ENCODE measurements around the gene CCDC85B. TPM values are rescaled to one million over a fixed set of nuclear protein-coding genes. Genes with fewer than 3 reads are reported as not detected.

Gene CCDC85B
- total RNA-seq, 1 donor from 2014 or later, result 26.6 TPM

DNA sequence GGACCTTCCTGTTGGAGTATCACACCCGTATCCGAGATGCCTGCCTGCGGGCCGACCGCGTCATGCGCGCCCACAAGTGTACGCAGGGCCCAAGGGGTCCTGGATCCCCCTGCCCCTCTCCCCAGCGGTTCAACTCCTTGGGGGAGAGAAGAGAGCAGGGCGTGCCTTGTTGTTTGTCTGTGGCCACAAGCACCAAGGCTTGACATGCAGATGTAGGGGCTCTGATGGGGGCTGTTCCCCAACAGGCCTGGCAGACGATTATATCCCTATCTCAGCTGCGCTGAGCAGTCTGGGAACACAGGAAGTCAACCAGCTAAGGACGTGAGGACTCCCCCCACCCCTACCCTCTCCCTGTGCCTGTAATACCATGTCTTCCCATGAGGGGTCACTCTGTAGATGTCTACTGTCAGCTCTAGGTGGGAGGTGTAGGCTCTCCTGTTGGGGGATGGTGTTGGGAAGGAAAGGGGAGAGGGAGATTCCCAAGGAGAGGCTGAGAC lies 39.3 kb upstream of the CCDC85B start:
- no peak for DNase-seq (ENCODE audit: low spot score)
- Mint-ChIP-seq H3K4me1 (ENCODE audit: low read depth) (peaks cover 24% of the 10 kb centered on the region), H3K27me3 (ENCODE audit: low read depth) (no peaks in the 10 kb centered on the region), H3K9me3 (ENCODE audit: low read depth) (peaks cover 3% of the 10 kb centered on the region), H3K27ac (ENCODE audit: unreplicated experiment) (peak overlapping the region; percentile 8), H3K36me3 (ENCODE audit: low read depth) (peaks cover 35% of the 10 kb centered on the region), H3K4me3 (ENCODE audit: unreplicated experiment) (no peak overlapping the region)
- TF ChIP-seq, protein P1, sequence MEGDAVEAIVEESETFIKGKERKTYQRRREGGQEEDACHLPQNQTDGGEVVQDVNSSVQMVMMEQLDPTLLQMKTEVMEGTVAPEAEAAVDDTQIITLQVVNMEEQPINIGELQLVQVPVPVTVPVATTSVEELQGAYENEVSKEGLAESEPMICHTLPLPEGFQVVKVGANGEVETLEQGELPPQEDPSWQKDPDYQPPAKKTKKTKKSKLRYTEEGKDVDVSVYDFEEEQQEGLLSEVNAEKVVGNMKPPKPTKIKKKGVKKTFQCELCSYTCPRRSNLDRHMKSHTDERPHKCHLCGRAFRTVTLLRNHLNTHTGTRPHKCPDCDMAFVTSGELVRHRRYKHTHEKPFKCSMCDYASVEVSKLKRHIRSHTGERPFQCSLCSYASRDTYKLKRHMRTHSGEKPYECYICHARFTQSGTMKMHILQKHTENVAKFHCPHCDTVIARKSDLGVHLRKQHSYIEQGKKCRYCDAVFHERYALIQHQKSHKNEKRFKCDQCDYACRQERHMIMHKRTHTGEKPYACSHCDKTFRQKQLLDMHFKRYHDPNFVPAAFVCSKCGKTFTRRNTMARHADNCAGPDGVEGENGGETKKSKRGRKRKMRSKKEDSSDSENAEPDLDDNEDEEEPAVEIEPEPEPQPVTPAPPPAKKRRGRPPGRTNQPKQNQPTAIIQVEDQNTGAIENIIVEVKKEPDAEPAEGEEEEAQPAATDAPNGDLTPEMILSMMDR (IDR thresholded peaks at IDR 0.05), result peak; percentile 75

DNA sequence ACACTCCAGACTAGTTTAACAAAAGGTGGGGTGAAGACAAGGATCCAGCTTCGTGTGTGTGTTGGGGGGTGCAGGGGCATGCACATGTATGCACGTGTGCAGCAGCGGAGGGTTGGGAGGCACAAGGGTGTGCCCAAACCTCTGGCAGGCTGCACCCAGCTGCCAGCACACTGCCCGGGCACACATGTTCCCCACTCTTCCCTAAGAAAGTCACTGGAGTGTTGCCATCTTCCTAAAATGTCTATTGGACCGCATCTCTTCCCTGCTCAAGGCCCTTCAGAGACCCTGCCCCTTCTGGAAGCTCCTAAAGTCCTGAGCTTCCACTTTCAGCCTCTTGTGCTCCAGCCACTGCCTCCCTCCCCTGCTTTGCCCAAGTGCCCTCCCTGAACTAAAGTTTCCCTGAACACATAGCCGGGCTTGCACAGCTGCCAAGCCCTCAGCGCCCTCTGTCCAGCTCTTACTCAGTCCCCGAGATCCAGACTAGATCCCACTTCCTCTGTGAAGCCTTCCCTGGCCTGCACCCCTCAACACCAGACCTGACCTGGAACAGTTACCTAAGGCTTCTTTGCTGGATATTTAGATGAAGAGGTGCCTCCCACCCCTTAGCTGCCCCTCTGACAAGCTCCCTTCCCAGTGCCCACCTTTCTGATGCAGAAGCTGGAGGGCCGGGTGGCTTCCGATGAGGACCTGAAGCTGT lies 38.5 kb upstream of the CCDC85B start:
- no peak overlapping the region for H3K4me3 Mint-ChIP-seq (ENCODE audit: unreplicated experiment)
- H3K9me3 Mint-ChIP-seq (ENCODE audit: low read depth), result peaks cover 3% of the 10 kb centered on the region
- peaks cover 32% of the 10 kb centered on the region for H3K4me1 Mint-ChIP-seq (ENCODE audit: low read depth)
- no peak for DNase-seq (ENCODE audit: low spot score)
- TF ChIP-seq, protein P1 (IDR thresholded peaks at IDR 0.05), result no peak
- H3K36me3 Mint-ChIP-seq (ENCODE audit: low read depth), result peaks cover 43% of the 10 kb centered on the region
- H3K27ac Mint-ChIP-seq (ENCODE audit: unreplicated experiment), result peak overlapping the region; percentile 22
- H3K27me3 Mint-ChIP-seq (ENCODE audit: low read depth), result no peaks in the 10 kb centered on the region

- no peak for DNase-seq (ENCODE audit: low spot score)
These were observed 37.8 kb upstream of the CCDC85B start for GRCh38 chr11:65852508-65853245.

DNA sequence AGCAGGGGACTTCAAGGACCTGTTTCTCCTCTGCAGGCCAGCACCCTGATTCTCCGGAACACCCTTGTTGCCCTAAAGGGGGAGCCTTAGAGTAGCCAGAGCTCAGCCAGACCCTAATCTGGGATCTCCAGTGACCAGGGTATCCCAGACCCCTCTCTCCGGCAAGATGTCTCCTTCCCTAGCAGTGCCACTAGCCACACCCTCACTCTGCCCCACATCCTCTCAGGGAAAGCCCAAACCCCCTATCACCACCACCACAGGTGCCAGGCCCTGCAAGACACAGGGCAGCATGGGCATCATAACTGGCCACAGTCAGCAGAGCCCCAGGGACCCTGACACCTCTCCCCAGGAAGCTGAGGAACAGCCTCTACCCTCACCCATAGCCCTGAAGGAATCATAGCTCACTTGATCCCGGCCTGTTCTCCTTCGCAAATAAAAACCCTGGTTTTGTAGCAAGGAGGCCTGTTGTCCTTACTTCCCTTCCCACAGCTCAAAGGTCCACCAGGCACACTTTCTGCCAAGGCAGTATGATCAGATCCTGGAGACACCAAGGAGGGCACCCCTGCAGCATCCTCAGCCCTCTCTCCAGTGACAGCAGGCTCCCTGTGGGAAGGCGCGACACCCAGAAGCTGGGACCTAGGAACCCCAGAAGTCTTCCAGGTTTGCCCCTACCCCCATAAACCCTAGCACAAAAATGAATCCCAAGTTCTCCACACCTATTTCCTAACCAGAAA lies 37.1 kb upstream of the CCDC85B start:
- no peak for DNase-seq (ENCODE audit: low spot score)
- Mint-ChIP-seq H3K9me3 (ENCODE audit: low read depth) (peaks cover 3% of the 10 kb centered on the region), H3K36me3 (ENCODE audit: low read depth) (peaks cover 43% of the 10 kb centered on the region), H3K4me1 (ENCODE audit: low read depth) (peaks cover 34% of the 10 kb centered on the region), H3K27ac (ENCODE audit: unreplicated experiment) (peak overlapping the region; percentile 12), H3K27me3 (ENCODE audit: low read depth) (no peaks in the 10 kb centered on the region), H3K4me3 (ENCODE audit: unreplicated experiment) (no peak overlapping the region)
- TF ChIP-seq, protein P1 (IDR thresholded peaks at IDR 0.05), result peak; percentile 11

More at GRCh38 chr11:65852508-65853245, 37.8 kb upstream of the CCDC85B start:
- Mint-ChIP-seq H3K36me3 (ENCODE audit: low read depth) (peaks cover 43% of the 10 kb centered on the region), H3K27me3 (ENCODE audit: low read depth) (no peaks in the 10 kb centered on the region), H3K4me3 (ENCODE audit: unreplicated experiment) (no peak overlapping the region), H3K27ac (ENCODE audit: unreplicated experiment) (no peak overlapping the region), H3K9me3 (ENCODE audit: low read depth) (peaks cover 3% of the 10 kb centered on the region), H3K4me1 (ENCODE audit: low read depth) (peaks cover 32% of the 10 kb centered on the region)
- TF ChIP-seq, protein P1 (IDR thresholded peaks at IDR 0.05), result no peak

DNA sequence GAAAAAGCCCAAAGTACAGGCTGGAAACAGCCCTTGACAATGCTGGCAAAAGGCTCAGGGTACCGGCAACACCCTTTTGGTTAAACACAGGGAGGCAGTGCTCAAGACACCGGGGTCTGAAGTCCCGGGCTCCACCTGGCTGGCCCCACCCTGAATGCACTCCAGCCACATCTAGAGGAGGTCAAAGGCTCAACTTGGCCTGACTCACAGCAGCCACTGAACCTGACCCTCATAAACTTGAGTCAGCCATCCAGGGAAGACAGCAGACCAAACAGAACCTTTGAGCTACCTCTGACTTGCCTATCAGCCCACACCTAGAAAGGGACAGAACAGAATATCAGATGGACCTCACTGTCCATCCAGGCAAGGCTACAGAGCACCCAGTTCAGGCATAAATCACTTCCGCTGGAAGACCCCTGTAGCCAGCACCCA lies 36.3 kb upstream of the CCDC85B start:
- TF ChIP-seq, protein P1 (IDR thresholded peaks at IDR 0.05), result no peak
- Mint-ChIP-seq H3K27me3 (ENCODE audit: low read depth) (no peaks in the 10 kb centered on the region), H3K4me1 (ENCODE audit: low read depth) (peaks cover 40% of the 10 kb centered on the region), H3K36me3 (ENCODE audit: low read depth) (peaks cover 43% of the 10 kb centered on the region), H3K9me3 (ENCODE audit: low read depth) (peaks cover 3% of the 10 kb centered on the region), H3K4me3 (ENCODE audit: unreplicated experiment) (peak overlapping the region; percentile 42), H3K27ac (ENCODE audit: unreplicated experiment) (no peak overlapping the region)
- no peak for DNase-seq (ENCODE audit: low spot score)
